ENCODE data around the gene PHYHIPL.

DNA sequence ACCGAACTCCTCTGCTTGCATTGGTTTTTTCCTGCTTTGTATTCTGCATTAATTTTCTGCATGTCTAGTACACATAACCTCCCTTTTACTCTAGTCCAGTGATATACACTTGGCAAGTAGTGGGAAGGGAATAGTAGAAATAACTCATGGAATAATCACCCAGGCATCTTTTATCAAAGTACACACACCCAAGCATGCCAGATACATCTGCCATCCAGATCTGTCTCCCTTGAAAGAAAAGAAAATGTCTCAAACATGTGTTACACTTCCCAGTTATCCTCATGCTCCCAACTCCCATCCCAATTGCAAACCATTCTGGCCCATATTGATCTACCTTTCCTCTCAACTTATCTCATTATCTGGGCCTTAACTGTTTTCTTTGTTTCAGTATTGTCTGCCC lies 79.0 kb downstream of the PHYHIPL start:
- TF ChIP-seq ZNF24 (tag by site-specific recombination; IDR thresholded peaks at IDR 0.05) (no peak), ZNF19 (tag by site-specific recombination; IDR thresholded peaks at IDR 0.05; ENCODE audit: low read depth) (no peak), KLF16 (tag by site-specific recombination; IDR thresholded peaks at IDR 0.05) (no peak), KLF9 (tag by site-specific recombination; IDR thresholded peaks at IDR 0.05; ENCODE audit: low read depth) (no peak), ZNF785 (tag by site-specific recombination; IDR thresholded peaks at IDR 0.05) (no peak), KLF1 (tag by site-specific recombination; IDR thresholded peaks at IDR 0.05) (no peak), ZNF830 (tag by site-specific recombination; IDR thresholded peaks at IDR 0.05; ENCODE audit: low read depth) (no peak), ZNF670 (tag by site-specific recombination; IDR thresholded peaks at IDR 0.05; ENCODE audit: low read depth) (no peak), ZNF549 (tag by site-specific recombination; IDR thresholded peaks at IDR 0.05) (no peak), WT1 (tag by site-specific recombination; IDR thresholded peaks at IDR 0.05) (no peak), MEIS1 (CRISPR knock-in tag; IDR thresholded peaks at IDR 0.05; ENCODE audit: borderline replicate concordance) (no peak)
- TF ChIP-seq, protein P1, sequence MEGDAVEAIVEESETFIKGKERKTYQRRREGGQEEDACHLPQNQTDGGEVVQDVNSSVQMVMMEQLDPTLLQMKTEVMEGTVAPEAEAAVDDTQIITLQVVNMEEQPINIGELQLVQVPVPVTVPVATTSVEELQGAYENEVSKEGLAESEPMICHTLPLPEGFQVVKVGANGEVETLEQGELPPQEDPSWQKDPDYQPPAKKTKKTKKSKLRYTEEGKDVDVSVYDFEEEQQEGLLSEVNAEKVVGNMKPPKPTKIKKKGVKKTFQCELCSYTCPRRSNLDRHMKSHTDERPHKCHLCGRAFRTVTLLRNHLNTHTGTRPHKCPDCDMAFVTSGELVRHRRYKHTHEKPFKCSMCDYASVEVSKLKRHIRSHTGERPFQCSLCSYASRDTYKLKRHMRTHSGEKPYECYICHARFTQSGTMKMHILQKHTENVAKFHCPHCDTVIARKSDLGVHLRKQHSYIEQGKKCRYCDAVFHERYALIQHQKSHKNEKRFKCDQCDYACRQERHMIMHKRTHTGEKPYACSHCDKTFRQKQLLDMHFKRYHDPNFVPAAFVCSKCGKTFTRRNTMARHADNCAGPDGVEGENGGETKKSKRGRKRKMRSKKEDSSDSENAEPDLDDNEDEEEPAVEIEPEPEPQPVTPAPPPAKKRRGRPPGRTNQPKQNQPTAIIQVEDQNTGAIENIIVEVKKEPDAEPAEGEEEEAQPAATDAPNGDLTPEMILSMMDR (tag by site-specific recombination; IDR thresholded peaks at IDR 0.05): no peak
